Endothelial cell of umbilical vein (primary cell): ENCODE results near the gene PPFIA1. TPM values are rescaled to one million over a fixed set of nuclear protein-coding genes. Genes with fewer than 3 reads are reported as not detected.
A peak's percentile ranks its signal among the peaks of the same experiment; 100 is the strongest.

Experiments
- BruUV-seq: library from RNA; stranded (reverse); fragments of 400-500 nt; replicated peaks from 2 replicates; lab custom pipeline; 2021; lab: Mats Ljungman, UMichigan
- CTCF ChIA-PET: fragments of 300-600, 350-600 bp; sonication (Branson Sonifier 250); formaldehyde crosslinking; loops from one replicate; lab custom pipeline; 2021; ENCODE audit warnings: antibody characterized with exemption, inconsistent platforms; lab: Charles Lee
- POLR2A ChIA-PET: fragments of 300-600, 350-600 bp; sonication (Branson Sonifier 250); formaldehyde crosslinking; loops from one replicate; lab custom pipeline; 2021; ENCODE audit warnings: antibody characterized with exemption, inconsistent platforms; lab: Charles Lee
- DNase-seq: peaks from one replicate; pipeline ENCODE4 v3.0.0-alpha.2; 2011; ENCODE audit warnings: low read depth, low spot score
- FAIRE-seq: peaks from 2 replicates; lab custom pipeline; 2011; peaks lifted over from hg19 to GRCh38; lab: Jason Lieb, UNC
- H2AFZ ChIP-seq: 2 replicates; pipeline ENCODE4 v1.6.0; 2012; ENCODE audit warnings: low read depth, low read length, control low read depth, inconsistent platforms
- H3K27ac ChIP-seq: 2 replicates; pipeline ENCODE4 v1.5.1; 2011; ENCODE audit warnings: low read depth, mild to moderate bottlenecking, control low read depth, low read length, moderate library complexity; ENCODE audit not compliant: insufficient read depth
- H3K27me3 ChIP-seq, 2 experiments: 2 replicates each; pipeline versions ENCODE4 v1.6.0 to v1.6.1; 2011; ENCODE audit warnings: low read length in 2 of 2, mixed read lengths in 1 of 2; ENCODE audit not compliant: control insufficient read depth in 2 of 2, insufficient read depth in 2 of 2
- H3K36me3 ChIP-seq, 2 experiments: 2 replicates in 1 of 2; 3 replicates in 1 of 2; pipeline ENCODE4 v1.5.1; 2011; ENCODE audit warnings: low read length in 2 of 2, mild to moderate bottlenecking in 1 of 2, moderate library complexity in 1 of 2; ENCODE audit not compliant: control insufficient read depth in 2 of 2, insufficient read depth in 2 of 2; ENCODE audit errors: extremely low read depth in 1 of 2
- H3K4me1 ChIP-seq: 3 replicates; pipeline ENCODE4 v1.5.1; 2011; ENCODE audit warnings: mild to moderate bottlenecking, low read length; ENCODE audit not compliant: control insufficient read depth, insufficient read depth; ENCODE audit errors: extremely low read depth
- H3K4me2 ChIP-seq: 2 replicates; pipeline ENCODE4 v1.6.1; 2011; ENCODE audit warnings: low read length, control low read depth, mixed read lengths; ENCODE audit not compliant: insufficient read depth
- H3K4me3 ChIP-seq, 3 experiments: fragments of 200-600 bp in 1 of 3; sonication (generic), shearing (Covaris generic) in 1 of 3; replicated peaks in 1 of 3; 2 replicates each; pipeline ENCODE4 v1.5.1; 2011 to 2016; ENCODE audit warnings: control low read depth in 3 of 3, low read length in 3 of 3, mild to moderate bottlenecking in 2 of 3, inconsistent platforms in 1 of 3, low read depth in 1 of 3, moderate library complexity in 1 of 3; ENCODE audit not compliant: insufficient read depth in 1 of 3
- H3K79me2 ChIP-seq: 2 replicates; pipeline ENCODE4 v1.6.0; 2012; ENCODE audit warnings: low read length, inconsistent platforms; ENCODE audit not compliant: control insufficient read depth, insufficient read depth
- H3K9ac ChIP-seq: replicated peaks from 2 replicates; pipeline ENCODE3; 2011; ENCODE audit warnings: low read length, control low read depth; ENCODE audit not compliant: insufficient read depth; ENCODE audit errors: extremely low read depth
- H3K9me1 ChIP-seq: replicated peaks from 3 replicates; pipeline ENCODE4 v1.6.0; 2011; ENCODE audit warnings: mild to moderate bottlenecking, low read length; ENCODE audit not compliant: control insufficient read depth, insufficient read depth; ENCODE audit errors: extremely low read depth
- H3K9me3 ChIP-seq: replicated peaks from 2 replicates; pipeline ENCODE4 v1.5.1; 2012; ENCODE audit warnings: low read length, inconsistent platforms; ENCODE audit not compliant: control insufficient read depth, insufficient read depth
- H4K20me1 ChIP-seq: replicated peaks from 2 replicates; pipeline ENCODE3; 2011; ENCODE audit warnings: mild to moderate bottlenecking, low read length; ENCODE audit not compliant: control insufficient read depth, insufficient read depth; ENCODE audit errors: extremely low read depth
- EZH2 ChIP-seq: IDR thresholded peaks from 2 replicates; pipeline ENCODE4 v1.6.1; 2012; ENCODE audit warnings: borderline replicate concordance, low read depth, mild to moderate bottlenecking, moderate library complexity, low read length, inconsistent platforms; ENCODE audit not compliant: severe bottlenecking
- FOS ChIP-seq: IDR thresholded peaks from 2 replicates; pipeline ENCODE4 v1.6.1; 2011; ENCODE audit warnings: mild to moderate bottlenecking, low read length, moderate library complexity, borderline replicate concordance; ENCODE audit not compliant: insufficient read depth
- GATA2 ChIP-seq: IDR thresholded peaks from 2 replicates; pipeline ENCODE4 v1.7.0; 2011; ENCODE audit warnings: low read depth, mild to moderate bottlenecking, moderate library complexity, mixed read lengths, low read length; ENCODE audit not compliant: insufficient read length, insufficient read depth
- JUN ChIP-seq: IDR thresholded peaks from 2 replicates; pipeline ENCODE4 v1.6.1; 2011; ENCODE audit warnings: borderline replicate concordance, low read depth; ENCODE audit not compliant: insufficient read length, insufficient read depth
- MYC ChIP-seq: IDR thresholded peaks from one replicate; pipeline ENCODE4 v1.6.1; 2011; ENCODE audit warnings: mild to moderate bottlenecking, low read depth, low read length
- POLR2A ChIP-seq: IDR thresholded peaks from 2 replicates; pipeline ENCODE4 v1.6.1; 2012; ENCODE audit warnings: low read depth, mild to moderate bottlenecking, control low read depth, low read length
- POLR2AphosphoS5 ChIP-seq: IDR thresholded peaks from 2 replicates; pipeline ENCODE4 v1.6.1; 2012; ENCODE audit warnings: low read depth, mild to moderate bottlenecking, control low read depth, low read length, moderate library complexity; ENCODE audit not compliant: insufficient read depth
- dilution Hi-C: fragments of 300-500 bp; cut with MboI; formaldehyde crosslinking; loops from one replicate; pipeline ENCODE4 v1.15.0; 2019; ENCODE audit warnings: low sequenced_read_pairs; ENCODE audit not compliant: extremely low pct_ligation_motif_present
- intact Hi-C: fragments of 100-400 bp; cut with micrococcal nuclease; formaldehyde crosslinking; loops from one replicate; pipeline ENCODE4 v1.10.0; 2022
- polyA plus RNA-seq, 4 experiments: library from polyadenylated mRNA; depleted of rRNA in 3 of 4; stranded (reverse) in 3 of 4; unstranded in 1 of 4; fragments of >200 nt; gene quantifications; 2 replicates each; pipeline versions ENCODE4 v1.2.1 to v1.2.3, GENCODE V29; 2011 to 2012; ENCODE audit warnings: missing spikeins in 1 of 4
- total RNA-seq: library from RNA; stranded (reverse); gene quantifications from 2 replicates; pipeline ENCODE4 v1.2.3, GENCODE V29; 2021
- TF ChIP-seq, protein P1 (sequence below), 2 donors: IDR thresholded peaks; 1 replicate in 1 of 2; 2 replicates in 1 of 2; pipeline ENCODE4 v1.5.1; 2011; ENCODE audit warnings: low read length in 2 of 2, mild to moderate bottlenecking in 2 of 2, moderate library complexity in 2 of 2, control low read depth in 1 of 2, inconsistent platforms in 1 of 2, low read depth in 1 of 2; ENCODE audit not compliant: insufficient read depth in 1 of 2; ENCODE audit errors: extremely low read depth in 1 of 2
- TF ChIP-seq, protein P2 (sequence below): IDR thresholded peaks from 2 replicates; pipeline ENCODE4 v1.6.1; 2011; ENCODE audit not compliant: insufficient read depth, insufficient read length

Gene PPFIA1
- total and polyA plus RNA-seq, 2 donors (not counting 3 experiments of a cell fraction or from before 2014, with no cell fraction given), result 44.3 to 60.9 TPM

DNA sequence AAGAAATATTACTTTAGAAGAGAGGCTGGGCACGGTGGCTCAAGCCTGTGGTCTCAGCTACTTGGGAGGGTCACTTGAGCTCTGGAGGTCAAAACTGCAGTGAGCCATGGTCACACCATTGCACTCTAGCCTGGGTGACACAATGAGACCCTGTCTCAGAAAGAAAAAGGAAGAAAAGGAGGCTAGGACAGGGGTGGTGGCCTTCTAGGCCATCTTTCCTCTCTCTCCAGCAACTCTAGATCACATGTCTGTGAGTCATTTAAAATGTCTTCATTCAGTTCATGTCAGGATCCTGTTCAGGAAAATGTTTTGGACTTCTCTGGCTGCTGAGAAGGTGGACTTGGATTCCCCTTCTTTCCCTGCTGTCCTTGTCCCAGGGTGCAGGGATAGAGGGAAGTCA is 53.3 kb downstream of the PPFIA1 start:
- H2AFZ ChIP-seq, result no peak overlapping the region
- intact Hi-C loops (no loop called here), dilution Hi-C loops (no loop called here)
- POLR2A ChIA-PET, result no interaction called here
- H3K27me3 ChIP-seq, result no peaks in the 10 kb centered on the region
- H3K36me3 ChIP-seq, result peaks cover 3 to 7% of the 10 kb centered on the region in 2 experiments
- CTCF ChIA-PET, result no interaction called here
- no peaks in the 10 kb centered on the region for H3K9me1 ChIP-seq
- DNase-seq (no peak), FAIRE-seq (no peak)
- H3K4me1 ChIP-seq, result no peaks in the 10 kb centered on the region
- H4K20me1 ChIP-seq, result no peaks in the 10 kb centered on the region
- no peak overlapping the region for H3K4me3 ChIP-seq
- no peak for TF ChIP-seq POLR2AphosphoS5
- TF ChIP-seq FOS, result peak; percentile 20
- TF ChIP-seq, protein P1, sequence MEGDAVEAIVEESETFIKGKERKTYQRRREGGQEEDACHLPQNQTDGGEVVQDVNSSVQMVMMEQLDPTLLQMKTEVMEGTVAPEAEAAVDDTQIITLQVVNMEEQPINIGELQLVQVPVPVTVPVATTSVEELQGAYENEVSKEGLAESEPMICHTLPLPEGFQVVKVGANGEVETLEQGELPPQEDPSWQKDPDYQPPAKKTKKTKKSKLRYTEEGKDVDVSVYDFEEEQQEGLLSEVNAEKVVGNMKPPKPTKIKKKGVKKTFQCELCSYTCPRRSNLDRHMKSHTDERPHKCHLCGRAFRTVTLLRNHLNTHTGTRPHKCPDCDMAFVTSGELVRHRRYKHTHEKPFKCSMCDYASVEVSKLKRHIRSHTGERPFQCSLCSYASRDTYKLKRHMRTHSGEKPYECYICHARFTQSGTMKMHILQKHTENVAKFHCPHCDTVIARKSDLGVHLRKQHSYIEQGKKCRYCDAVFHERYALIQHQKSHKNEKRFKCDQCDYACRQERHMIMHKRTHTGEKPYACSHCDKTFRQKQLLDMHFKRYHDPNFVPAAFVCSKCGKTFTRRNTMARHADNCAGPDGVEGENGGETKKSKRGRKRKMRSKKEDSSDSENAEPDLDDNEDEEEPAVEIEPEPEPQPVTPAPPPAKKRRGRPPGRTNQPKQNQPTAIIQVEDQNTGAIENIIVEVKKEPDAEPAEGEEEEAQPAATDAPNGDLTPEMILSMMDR (IDR thresholded peaks at IDR 0.05; ENCODE audit: extremely low read depth in 1 of 2, insufficient read depth in 1 of 2, low read depth in 1 of 2, low read length in 2 of 2), result no peak
- TF ChIP-seq GATA2, result no peak
- H3K27ac ChIP-seq, result no peak overlapping the region
- H3K79me2 ChIP-seq, result peaks cover 4% of the 10 kb centered on the region
- no peaks in the 10 kb centered on the region for H3K9me3 ChIP-seq
- H3K4me2 ChIP-seq, result no peak overlapping the region
- no peak overlapping the region for H3K9ac ChIP-seq
- no TSS peak for BruUV-seq

DNA sequence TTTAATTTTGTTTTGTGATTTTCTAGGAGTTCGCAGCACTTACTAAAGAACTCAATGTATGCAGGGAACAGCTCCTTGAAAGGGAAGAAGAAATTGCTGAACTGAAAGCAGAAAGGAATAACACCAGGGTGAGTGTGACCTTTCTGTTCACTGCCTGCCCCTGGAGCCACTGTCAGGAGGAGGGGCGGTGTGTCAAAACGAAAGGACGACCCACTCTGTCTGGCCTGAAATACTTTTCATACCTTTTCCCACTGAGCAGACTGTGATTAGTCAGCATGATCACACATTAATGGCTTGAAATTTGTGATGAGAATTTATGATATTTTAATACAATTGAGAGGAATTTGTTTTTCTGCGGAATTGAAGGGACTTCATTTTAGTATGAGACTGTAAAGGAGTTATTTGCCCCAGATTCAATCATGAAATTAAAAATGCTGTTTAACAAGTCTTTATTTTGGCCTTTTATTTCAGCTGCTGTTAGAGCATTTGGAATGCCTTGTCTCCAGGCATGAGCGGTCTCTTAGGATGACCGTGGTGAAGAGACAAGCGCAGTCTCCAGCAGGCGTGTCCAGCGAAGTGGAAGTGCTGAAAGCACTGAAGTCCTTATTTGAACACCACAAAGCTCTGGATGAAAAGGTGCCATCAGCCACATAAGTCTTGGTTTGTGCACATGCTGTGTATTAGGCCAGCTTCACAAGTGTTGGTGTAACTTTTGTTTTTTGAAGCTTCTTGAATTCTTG is 54.1 kb downstream of the PPFIA1 start:
- H3K9ac ChIP-seq, result no peak overlapping the region
- H3K4me2 ChIP-seq, result no peak overlapping the region
- intact Hi-C loops (no loop called here), dilution Hi-C loops (no loop called here)
- DNase-seq (no peak), FAIRE-seq (no peak)
- CTCF ChIA-PET, result no interaction called here
- no peak overlapping the region for H3K4me3 ChIP-seq
- peaks cover 3 to 4% of the 10 kb centered on the region in 2 experiments for H3K36me3 ChIP-seq
- TF ChIP-seq JUN, result no peak
- TF ChIP-seq MYC, result no peak
- no peak for TF ChIP-seq POLR2AphosphoS5
- TF ChIP-seq, protein P1 (IDR thresholded peaks at IDR 0.05; ENCODE audit: extremely low read depth in 1 of 2, insufficient read depth in 1 of 2, low read depth in 1 of 2, low read length in 2 of 2), result no peak
- no peak for TF ChIP-seq EZH2
- TF ChIP-seq FOS, result no peak
- no peak for TF ChIP-seq POLR2A
- TF ChIP-seq, protein P2, sequence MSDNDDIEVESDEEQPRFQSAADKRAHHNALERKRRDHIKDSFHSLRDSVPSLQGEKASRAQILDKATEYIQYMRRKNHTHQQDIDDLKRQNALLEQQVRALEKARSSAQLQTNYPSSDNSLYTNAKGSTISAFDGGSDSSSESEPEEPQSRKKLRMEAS, result no peak
- no peak for TF ChIP-seq GATA2
- H3K4me1 ChIP-seq, result no peaks in the 10 kb centered on the region
- H3K9me1 ChIP-seq, result no peaks in the 10 kb centered on the region
- H2AFZ ChIP-seq, result no peak overlapping the region
- peaks cover 2% of the 10 kb centered on the region for H3K79me2 ChIP-seq
- no peaks in the 10 kb centered on the region for H3K27me3 ChIP-seq
- POLR2A ChIA-PET, result no interaction called here
- H4K20me1 ChIP-seq, result no peaks in the 10 kb centered on the region
- H3K9me3 ChIP-seq, result no peaks in the 10 kb centered on the region
- H3K27ac ChIP-seq, result no peak overlapping the region
- no TSS peak for BruUV-seq
